ENCODE data around the gene WDR87. TPM values are rescaled to one million over a fixed set of nuclear protein-coding genes. Genes with fewer than 3 reads are reported as not detected.

Gene WDR87
- total RNA-seq, 1 experiment from 2014 or later: not detected

- Histone ChIP-seq H3K4me2 (no peak overlapping the region), H3K27me3 (ENCODE audit: insufficient read depth, low read depth) (peaks cover 33% of the 10 kb centered on the region), H3K4me3 (no peak overlapping the region), H3K36me3 (ENCODE audit: low read depth) (no peaks in the 10 kb centered on the region), H3F3A (ENCODE audit: insufficient read depth, low read depth) (no peaks in the 10 kb centered on the region), H4K20me1 (ENCODE audit: insufficient read depth) (no peaks in the 10 kb centered on the region), H3K79me2 (ENCODE audit: low read depth) (no peaks in the 10 kb centered on the region), H3K4me1 (replicated peaks; ENCODE audit: insufficient read depth) (no peaks in the 10 kb centered on the region), H3K9me3 (ENCODE audit: insufficient read depth, low read depth) (no peaks in the 10 kb centered on the region), H2AFZ (no peak overlapping the region), H3K9me2 (ENCODE audit: insufficient read depth) (no peaks in the 10 kb centered on the region), H3K27ac (no peak overlapping the region)
- intact Hi-C loops (cut with micrococcal nuclease; ENCODE audit: unreplicated experiment): no loop called here
- TF ChIP-seq, protein P1, sequence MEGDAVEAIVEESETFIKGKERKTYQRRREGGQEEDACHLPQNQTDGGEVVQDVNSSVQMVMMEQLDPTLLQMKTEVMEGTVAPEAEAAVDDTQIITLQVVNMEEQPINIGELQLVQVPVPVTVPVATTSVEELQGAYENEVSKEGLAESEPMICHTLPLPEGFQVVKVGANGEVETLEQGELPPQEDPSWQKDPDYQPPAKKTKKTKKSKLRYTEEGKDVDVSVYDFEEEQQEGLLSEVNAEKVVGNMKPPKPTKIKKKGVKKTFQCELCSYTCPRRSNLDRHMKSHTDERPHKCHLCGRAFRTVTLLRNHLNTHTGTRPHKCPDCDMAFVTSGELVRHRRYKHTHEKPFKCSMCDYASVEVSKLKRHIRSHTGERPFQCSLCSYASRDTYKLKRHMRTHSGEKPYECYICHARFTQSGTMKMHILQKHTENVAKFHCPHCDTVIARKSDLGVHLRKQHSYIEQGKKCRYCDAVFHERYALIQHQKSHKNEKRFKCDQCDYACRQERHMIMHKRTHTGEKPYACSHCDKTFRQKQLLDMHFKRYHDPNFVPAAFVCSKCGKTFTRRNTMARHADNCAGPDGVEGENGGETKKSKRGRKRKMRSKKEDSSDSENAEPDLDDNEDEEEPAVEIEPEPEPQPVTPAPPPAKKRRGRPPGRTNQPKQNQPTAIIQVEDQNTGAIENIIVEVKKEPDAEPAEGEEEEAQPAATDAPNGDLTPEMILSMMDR (conservative IDR thresholded peaks at IDR 0.05): no peak
- no peak for TF ChIP-seq EZH2 (IDR thresholded peaks at IDR 0.05; ENCODE audit: low read depth)
- DNase-seq: no peak
- CTCF ChIA-PET: no interaction called here
- no TSS peak for BruUV-seq (replicated peaks)
- POLR2A ChIA-PET (ENCODE audit: unreplicated experiment): no interaction called here
These were observed 60.5 kb downstream of the WDR87 start for GRCh38 chr19:37845932-37846331.

Other genes with a start within 250 kb of the WDR87 start
- 10.6 and 12.5 TPM in 2 replicates for gene ZNF607, start 186.8 kb downstream of the WDR87 start, total RNA-seq (2021)
- gene ZNF573, start 127.0 kb downstream of the WDR87 start, total RNA-seq (2021): 5.5 and 7.9 TPM in 2 replicates
- 53.4 and 55.2 TPM in 2 replicates for gene SIPA1L3, start 614 bp upstream of the WDR87 start, total RNA-seq (2021)

Measured in PC-9 (cell line).